ENCODE data around the gene KLHL26. TPM values are rescaled to one million over a fixed set of nuclear protein-coding genes. Genes with fewer than 3 reads are reported as not detected.

Gene KLHL26
- total RNA-seq, 1 donor from 2014 or later = 5.8 TPM

GRCh38 chr19:18657590-18658365 lies 20.9 kb downstream of the KLHL26 start:
- peak; percentile 45 for ATAC-seq
- intact Hi-C loops (cut with micrococcal nuclease) = no loop called here
- peak; percentile 82 for DNase-seq

GRCh38 chr19:18658366-18658855 lies 21.6 kb downstream of the KLHL26 start:
- ATAC-seq (no peak), DNase-seq (no peak)
- intact Hi-C loops (cut with micrococcal nuclease) = no loop called here

- peak; percentile 77 for DNase-seq
- peak; percentile 60 for ATAC-seq
- intact Hi-C loops (cut with micrococcal nuclease) = no loop called here
Observed at GRCh38 chr19:18659281-18660050, 22.6 kb downstream of the KLHL26 start.

GRCh38 chr19:18660051-18660910 lies 23.5 kb downstream of the KLHL26 start:
- intact Hi-C loops (cut with micrococcal nuclease) = no loop called here
- ATAC-seq (peak; percentile 74), DNase-seq (peak; percentile 81)

GRCh38 chr19:18660939-18661670 lies 24.3 kb downstream of the KLHL26 start:
- ATAC-seq = no peak
- intact Hi-C loops (cut with micrococcal nuclease) = no loop called here
- DNase-seq = no peak

- no peak for ATAC-seq
- intact Hi-C loops (cut with micrococcal nuclease) = no loop called here
- no peak for DNase-seq
Observed at GRCh38 chr19:18662972-18663732, 26.3 kb downstream of the KLHL26 start.

GRCh38 chr19:18663940-18664530 lies 27.2 kb downstream of the KLHL26 start:
- ATAC-seq (no peak), DNase-seq (no peak)
- intact Hi-C loops (cut with micrococcal nuclease) = no loop called here

- ATAC-seq (peak; percentile 51), DNase-seq (no peak)
- intact Hi-C loops (cut with micrococcal nuclease) = no loop called here
Observed at GRCh38 chr19:18665771-18666202, 29.0 kb downstream of the KLHL26 start.

- intact Hi-C loops (cut with micrococcal nuclease) = no loop called here
- DNase-seq (no peak), ATAC-seq (no peak)
Observed at GRCh38 chr19:18666317-18666716, 29.5 kb downstream of the KLHL26 start.

- ATAC-seq (no peak), DNase-seq (no peak)
- intact Hi-C loops (cut with micrococcal nuclease) = no loop called here
Observed at GRCh38 chr19:18666784-18667183, 30.0 kb downstream of the KLHL26 start.

GRCh38 chr19:18667531-18668251 lies 30.9 kb downstream of the KLHL26 start:
- DNase-seq (no peak), ATAC-seq (no peak)
- intact Hi-C loops (cut with micrococcal nuclease) = no loop called here

- intact Hi-C loops (cut with micrococcal nuclease) = no loop called here
- DNase-seq (no peak), ATAC-seq (no peak)
Observed at GRCh38 chr19:18668252-18668631, 31.4 kb downstream of the KLHL26 start.

- intact Hi-C loops (cut with micrococcal nuclease) = no loop called here
- ATAC-seq (no peak), DNase-seq (no peak)
Observed at GRCh38 chr19:18668744-18669523, 32.1 kb downstream of the KLHL26 start.

- intact Hi-C loops (cut with micrococcal nuclease) = no loop called here
- no peak for DNase-seq
- no peak for ATAC-seq
Observed at GRCh38 chr19:18669524-18669817, 32.6 kb downstream of the KLHL26 start.

- intact Hi-C loops (cut with micrococcal nuclease) = no loop called here
- DNase-seq (no peak), ATAC-seq (no peak)
Observed at GRCh38 chr19:18669883-18670282, 33.1 kb downstream of the KLHL26 start.

- no peak for ATAC-seq
- no peak for DNase-seq
- intact Hi-C loops (cut with micrococcal nuclease) = no loop called here
Observed at GRCh38 chr19:18670312-18670711, 33.5 kb downstream of the KLHL26 start.
